GM19395 (cell line): Measurements from ENCODE around the gene KASH5.
"Not testable (repeated sequence)": the region's sequence is repeated elsewhere in the genome, so short reads cannot be mapped to it uniquely, and the experiment has no call there.

Experiments used
- ATAC-seq: cut with Tn5 transposase; IDR thresholded peaks from one replicate; pipeline ENCODE4 v1.9.1; 2021; ENCODE audit warnings: mild to moderate bottlenecking, moderate library complexity; ENCODE audit not compliant: unreplicated experiment

The KASH5 gene

GRCh38 chr19:49453013-49453756, 65.1 kb downstream of the KASH5 start, which contains the start of gene ALDH16A1:
ALDH16A1 (plus strand) TSS chr19:49453225; CDS start chr19:49453332, 107 bp downstream.
- ATAC-seq = peak; percentile 74

GRCh38 chr19:49453757-49454240, 65.8 kb downstream of the KASH5 start:
- ATAC-seq = no peak

GRCh38 chr19:49455773-49456172, 67.7 kb downstream of the KASH5 start:
- no peak for ATAC-seq

GRCh38 chr19:49456326-49456725, 68.3 kb downstream of the KASH5 start:
- ATAC-seq = no peak

GRCh38 chr19:49458567-49458903, 70.5 kb downstream of the KASH5 start:
- ATAC-seq = no peak

GRCh38 chr19:49459388-49459787, 71.3 kb downstream of the KASH5 start:
- ATAC-seq = no peak

- ATAC-seq = not testable (repeated sequence)
These were observed 73.1 kb downstream of the KASH5 start for GRCh38 chr19:49461130-49461529.

- no peak for ATAC-seq
These were observed 73.6 kb downstream of the KASH5 start for GRCh38 chr19:49461656-49462055.

- no peak for ATAC-seq
These were observed 74.4 kb downstream of the KASH5 start for GRCh38 chr19:49462492-49462891.

- ATAC-seq = no peak
These were observed 76.1 kb downstream of the KASH5 start for GRCh38 chr19:49463960-49464740.

- ATAC-seq = no peak
These were observed 77.3 kb downstream of the KASH5 start for GRCh38 chr19:49465371-49465770.
